ENCODE data around the gene TRIM10. TPM values are rescaled to one million over a fixed set of nuclear protein-coding genes. Genes with fewer than 3 reads are reported as not detected.
"Not testable (repeated sequence)": the region's sequence is repeated elsewhere in the genome, so short reads cannot be mapped to it uniquely, and the experiment has no call there.

Gene TRIM10
- total RNA-seq, 4 donors from 2014 or later = 0.09 TPM; not detected in 3

DNA sequence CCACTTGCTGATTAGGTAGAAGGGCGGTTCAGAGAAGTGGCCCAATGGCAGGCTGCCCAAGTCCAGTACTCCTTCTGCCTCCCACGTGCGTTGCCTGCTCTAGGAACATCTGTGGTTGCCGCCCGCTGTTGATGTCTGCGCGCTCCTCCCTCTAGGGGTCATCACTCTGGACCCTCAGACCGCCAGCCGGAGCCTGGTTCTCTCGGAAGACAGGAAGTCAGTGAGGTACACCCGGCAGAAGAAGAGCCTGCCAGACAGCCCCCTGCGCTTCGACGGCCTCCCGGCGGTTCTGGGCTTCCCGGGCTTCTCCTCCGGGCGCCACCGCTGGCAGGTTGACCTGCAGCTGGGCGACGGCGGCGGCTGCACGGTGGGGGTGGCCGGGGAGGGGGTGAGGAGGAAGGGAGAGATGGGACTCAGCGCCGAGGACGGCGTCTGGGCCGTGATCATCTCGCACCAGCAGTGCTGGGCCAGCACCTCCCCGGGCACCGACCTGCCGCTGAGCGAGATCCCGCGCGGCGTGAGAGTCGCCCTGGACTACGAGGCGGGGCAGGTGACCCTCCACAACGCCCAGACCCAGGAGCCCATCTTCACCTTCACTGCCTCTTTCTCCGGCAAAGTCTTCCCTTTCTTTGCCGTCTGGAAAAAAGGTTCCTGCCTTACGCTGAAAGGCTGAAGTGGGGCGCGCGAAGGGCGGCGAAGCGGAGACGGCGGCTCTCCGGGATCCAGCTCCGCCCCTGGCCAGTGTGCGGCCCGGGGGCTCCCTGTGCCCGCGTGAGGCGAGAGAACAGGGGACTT is 10.9 kb upstream of the TRIM10 start:
- ATAC-seq (ENCODE audit: low FRiP score) (no peak), DNase-seq (ENCODE audit: low spot score) (no peak)
- TF ChIP-seq, protein P1, sequence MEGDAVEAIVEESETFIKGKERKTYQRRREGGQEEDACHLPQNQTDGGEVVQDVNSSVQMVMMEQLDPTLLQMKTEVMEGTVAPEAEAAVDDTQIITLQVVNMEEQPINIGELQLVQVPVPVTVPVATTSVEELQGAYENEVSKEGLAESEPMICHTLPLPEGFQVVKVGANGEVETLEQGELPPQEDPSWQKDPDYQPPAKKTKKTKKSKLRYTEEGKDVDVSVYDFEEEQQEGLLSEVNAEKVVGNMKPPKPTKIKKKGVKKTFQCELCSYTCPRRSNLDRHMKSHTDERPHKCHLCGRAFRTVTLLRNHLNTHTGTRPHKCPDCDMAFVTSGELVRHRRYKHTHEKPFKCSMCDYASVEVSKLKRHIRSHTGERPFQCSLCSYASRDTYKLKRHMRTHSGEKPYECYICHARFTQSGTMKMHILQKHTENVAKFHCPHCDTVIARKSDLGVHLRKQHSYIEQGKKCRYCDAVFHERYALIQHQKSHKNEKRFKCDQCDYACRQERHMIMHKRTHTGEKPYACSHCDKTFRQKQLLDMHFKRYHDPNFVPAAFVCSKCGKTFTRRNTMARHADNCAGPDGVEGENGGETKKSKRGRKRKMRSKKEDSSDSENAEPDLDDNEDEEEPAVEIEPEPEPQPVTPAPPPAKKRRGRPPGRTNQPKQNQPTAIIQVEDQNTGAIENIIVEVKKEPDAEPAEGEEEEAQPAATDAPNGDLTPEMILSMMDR (IDR thresholded peaks at IDR 0.05) = no peak

DNA sequence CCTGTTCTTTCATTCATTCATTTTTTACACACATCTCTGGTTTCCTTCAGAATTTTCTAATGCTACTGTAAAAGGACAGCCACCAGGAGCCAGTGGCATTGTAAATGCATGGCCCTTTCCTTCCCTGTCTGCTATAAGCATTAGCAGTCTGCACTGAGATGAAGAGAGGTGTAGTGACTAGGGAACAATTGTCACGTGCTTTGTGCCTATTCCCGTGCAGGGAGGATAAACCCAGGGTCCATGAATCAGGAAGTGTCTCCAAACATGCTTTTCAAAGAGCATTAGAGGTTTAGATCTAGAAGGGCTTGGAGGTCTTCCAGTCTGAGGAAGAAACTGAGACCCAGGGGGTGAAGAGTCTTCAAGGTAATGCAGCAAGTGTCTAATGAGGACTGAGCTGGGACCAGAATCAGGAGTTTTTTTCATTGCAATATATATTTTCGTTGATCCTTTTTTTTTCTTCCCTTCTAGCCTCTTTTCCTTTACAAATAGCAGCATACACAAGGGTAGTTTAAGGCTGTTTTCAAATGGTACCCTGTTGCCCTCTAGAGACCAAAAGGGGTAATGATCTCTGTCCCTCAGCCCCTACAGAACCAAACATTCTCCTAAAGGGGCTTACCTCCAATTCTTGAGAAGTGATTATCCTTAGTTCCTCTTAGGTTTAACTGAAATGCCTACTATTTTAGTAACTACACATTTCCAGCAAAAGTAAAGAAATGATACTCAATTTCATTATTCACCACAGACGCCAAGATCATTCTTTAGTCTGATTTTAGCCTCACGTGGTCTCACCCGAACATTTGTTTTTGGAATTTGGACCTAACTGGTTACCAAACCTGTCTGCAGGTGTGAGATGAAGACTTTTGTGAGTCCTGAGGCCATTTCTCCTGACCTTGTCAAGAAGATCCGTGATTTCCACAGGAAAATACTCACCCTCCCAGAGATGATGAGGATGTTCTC is 8.9 kb upstream of the TRIM10 start:
- ATAC-seq (ENCODE audit: low FRiP score) (peak; percentile 64), DNase-seq (ENCODE audit: low spot score) (no peak)
- TF ChIP-seq, protein P1 (IDR thresholded peaks at IDR 0.05) = peak in 1 of 3 donors; percentile 38

DNA sequence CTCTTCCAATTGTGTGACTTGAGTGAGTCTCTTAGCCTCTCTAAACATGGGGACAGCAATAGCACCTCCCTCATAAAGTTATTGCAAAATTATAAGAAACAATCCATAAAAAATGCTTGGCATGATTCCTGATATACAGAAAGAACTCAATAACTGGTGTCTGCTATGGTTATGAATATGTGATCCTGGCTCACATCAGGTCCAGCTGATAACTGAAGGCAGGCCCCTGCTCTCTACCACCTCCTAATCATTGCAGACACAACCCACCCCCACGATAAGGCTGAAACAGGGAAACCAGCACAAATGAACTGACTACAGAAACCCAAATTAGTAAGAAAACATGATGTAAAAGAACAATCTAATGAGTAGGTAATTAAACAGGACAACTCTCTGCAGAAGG is 7.7 kb upstream of the TRIM10 start:
- ATAC-seq (ENCODE audit: low FRiP score) = no peak
- TF ChIP-seq, protein P1 (IDR thresholded peaks at IDR 0.05) = no peak
- no peak for DNase-seq (ENCODE audit: low spot score)

DNA sequence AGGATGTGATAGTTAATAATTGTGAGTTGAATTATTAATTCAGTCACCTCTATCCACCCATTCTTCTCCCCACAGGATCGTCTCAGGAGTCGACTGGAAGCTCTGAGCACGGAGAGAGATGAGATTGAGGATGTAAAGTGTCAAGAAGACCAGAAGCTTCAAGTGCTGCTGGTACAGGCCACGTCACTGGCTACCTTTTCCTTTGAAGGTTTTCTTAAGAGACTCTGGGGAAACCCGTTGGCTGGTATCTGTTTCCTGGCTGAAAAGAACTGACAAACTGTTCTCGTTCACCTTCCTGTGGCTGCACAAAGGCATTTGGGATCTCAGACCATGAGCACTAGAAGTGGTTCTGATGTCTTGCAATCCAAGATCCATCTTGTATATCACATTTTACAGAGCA is 6.1 kb upstream of the TRIM10 start:
- no peak for ATAC-seq (ENCODE audit: low FRiP score)
- TF ChIP-seq, protein P1 (IDR thresholded peaks at IDR 0.05) = no peak
- no peak for DNase-seq (ENCODE audit: low spot score)

DNA sequence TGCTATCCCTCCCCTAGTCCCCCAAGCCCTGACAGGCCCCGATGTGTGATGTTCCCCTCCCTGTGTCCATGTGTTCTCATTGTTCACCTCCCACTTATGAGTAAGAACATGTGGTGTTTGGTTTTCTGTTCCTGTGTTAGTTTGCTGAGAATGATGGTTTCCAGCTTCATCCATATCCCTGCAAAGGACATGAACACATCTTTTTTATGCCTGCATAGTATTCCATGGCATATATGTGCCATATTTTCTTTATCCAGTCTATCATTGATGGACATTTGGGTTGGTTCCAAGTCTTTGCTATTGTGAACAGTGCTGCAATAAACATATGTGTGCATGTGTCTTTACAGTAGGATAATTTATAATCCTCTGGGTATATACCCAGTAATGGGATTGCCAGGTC is 4.2 kb upstream of the TRIM10 start:
- ATAC-seq (ENCODE audit: low FRiP score); DNase-seq (ENCODE audit: low spot score): not testable (repeated sequence)

DNA sequence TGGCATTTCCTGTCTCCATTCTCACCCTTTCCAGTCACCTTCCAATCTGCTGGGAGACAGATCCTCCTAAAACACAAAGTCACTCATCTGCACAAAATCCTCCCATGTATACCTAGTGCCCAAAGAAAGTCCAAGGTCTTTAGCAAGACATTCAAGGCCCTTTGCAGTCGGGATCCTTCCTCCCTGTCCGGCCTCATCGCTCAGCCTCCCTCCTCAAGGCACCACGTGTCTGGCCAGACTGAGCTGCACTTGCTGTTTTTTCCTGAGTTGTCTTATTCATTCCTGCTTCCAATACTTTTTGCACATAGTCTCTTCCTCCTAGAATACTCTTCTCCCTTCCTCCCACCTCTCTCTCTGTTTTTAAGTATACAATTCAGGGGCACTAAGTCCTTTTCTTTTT is 3.7 kb upstream of the TRIM10 start:
- TF ChIP-seq, protein P1 (IDR thresholded peaks at IDR 0.05) = no peak
- DNase-seq (ENCODE audit: low spot score) = no peak
- ATAC-seq (ENCODE audit: low FRiP score) = no peak

DNA sequence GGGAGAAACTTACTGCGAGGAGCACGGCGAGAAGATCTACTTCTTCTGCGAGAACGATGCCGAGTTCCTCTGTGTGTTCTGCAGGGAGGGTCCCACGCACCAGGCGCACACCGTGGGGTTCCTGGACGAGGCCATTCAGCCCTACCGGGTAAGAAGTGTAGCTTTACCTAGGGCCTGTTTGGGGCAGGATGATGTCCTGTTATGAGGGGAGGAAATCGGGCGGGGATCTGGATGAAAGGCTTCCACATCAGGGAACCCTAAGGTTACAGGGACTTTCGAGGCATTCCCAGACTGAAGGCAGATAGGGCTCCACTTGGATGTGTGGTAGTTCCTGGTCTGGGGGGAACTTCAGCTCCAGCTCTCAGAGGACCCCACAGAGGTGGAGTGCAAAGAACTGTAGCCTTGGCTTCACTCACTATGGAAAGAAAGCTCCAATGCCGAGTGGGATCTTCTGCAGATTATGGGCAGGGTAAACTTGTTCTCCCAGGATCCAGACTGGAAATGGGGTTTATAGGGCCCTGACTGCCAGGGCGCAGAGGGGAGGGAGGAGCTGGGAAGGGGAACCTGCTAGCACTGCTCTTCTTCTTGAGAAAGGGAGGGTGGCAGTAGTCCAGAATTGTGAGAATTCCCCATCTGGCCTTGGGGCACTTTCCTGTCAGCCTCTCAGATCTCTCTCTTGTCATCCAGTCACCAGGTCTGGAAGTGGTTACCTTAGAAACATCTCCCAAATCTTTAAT is 3.1 kb upstream of the TRIM10 start:
- ATAC-seq (ENCODE audit: low FRiP score) = no peak
- TF ChIP-seq, protein P1 (IDR thresholded peaks at IDR 0.05) = no peak
- no peak for DNase-seq (ENCODE audit: low spot score)

All from omental fat pad (tissue), 4 donors.